T-helper 2 cell treated with Interferon-gamma antibody and Interleukin-4, amounts not matched to agents 100 ng/mL and 5 ng/mL, for 36 hours (primary cell): Measurements from ENCODE around the gene PPP1R14C. TPM values are rescaled to one million over a fixed set of nuclear protein-coding genes. Genes with fewer than 3 reads are reported as not detected.

Experiments used
- intact Hi-C: fragments of 100-400 bp; cut with micrococcal nuclease; formaldehyde crosslinking; loops from one replicate; pipeline ENCODE4 v1.15.1; 2023
- total RNA-seq: library from RNA; stranded (reverse); gene quantifications from 2 replicates; pipeline ENCODE4 v1.2.3, GENCODE V29; 2022

The PPP1R14C gene
- total RNA-seq, 1 donor from 2014 or later = 0.27 TPM

DNA sequence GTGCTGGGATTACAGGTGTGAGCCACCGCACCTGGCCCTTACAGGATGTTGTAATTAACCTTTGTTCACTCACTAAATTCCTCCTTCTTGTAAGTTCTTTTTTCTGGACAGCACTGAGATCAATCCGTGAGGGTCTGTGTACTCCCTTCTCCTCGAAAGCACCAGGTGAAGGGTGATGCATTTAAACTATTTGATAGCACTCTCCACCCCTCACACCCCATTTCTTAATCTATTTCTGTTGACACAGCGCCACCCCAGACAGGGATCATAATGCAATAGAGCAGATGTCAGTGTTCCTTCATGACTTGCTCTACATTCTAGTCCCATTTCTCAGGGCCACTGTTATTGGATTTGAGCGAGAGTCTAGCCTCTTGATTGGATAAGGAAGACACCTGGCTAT is 46.3 kb downstream of the PPP1R14C start:
- intact Hi-C loops = no loop called here

DNA sequence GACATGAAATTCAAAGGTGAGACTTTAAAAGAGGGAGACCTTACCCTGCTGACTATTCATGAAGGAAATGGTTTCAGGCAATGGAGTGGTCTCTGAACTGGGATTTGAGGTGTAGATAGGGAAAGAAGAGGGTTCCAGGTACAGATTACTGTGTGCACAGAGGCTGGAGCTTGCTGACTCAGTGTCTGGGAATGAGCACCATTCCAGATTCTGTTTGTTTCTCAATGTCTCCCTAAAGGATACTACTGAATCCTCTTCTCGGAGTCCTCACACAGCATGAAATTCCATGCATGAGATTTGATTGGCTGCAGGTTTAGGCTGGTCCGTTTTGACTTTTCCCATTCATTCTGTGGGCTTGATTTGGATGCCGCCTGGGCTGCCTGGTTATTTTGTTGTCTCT is 49.0 kb downstream of the PPP1R14C start:
- intact Hi-C loops = no loop called here

DNA sequence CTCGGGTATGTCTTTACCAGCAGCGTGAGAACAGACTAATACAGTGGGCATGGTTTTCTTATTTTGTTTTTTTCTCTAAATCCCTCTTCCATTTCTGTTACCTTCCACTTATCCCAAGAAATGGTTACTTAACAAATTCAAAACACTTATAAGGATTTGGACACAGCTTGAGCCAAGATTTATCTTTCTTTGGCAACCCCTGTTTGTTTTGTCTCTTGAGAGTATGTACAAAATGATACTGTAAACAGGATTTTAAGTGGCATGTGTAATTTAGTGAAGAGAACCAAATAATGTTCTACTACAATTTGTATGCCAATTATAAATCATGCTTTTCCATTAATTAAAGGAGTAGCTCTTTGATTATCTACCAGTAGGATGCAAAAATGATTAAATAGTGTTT is 51.4 kb downstream of the PPP1R14C start:
- intact Hi-C loops = no loop called here

DNA sequence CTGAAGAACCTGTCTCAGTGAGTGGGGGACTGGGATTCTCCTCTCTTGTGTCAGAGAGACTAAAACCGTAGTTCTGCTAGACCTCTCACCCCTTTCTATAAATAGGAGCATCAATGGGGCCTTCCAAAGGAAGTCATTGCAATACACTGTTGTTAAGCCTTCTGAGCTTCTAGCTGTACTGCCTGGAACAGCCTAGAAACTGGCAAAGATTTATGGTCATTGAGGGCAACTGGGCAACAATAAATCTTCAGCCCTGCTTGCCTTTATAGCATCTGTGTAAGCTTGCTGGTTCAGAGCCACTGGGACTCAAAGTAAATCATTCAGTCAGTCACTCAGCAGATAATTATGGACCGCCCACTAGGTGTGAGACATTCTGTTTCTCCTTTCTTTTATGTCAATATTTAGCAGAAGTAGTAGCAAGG is 53.2 kb downstream of the PPP1R14C start:
- intact Hi-C loops = no loop called here

DNA sequence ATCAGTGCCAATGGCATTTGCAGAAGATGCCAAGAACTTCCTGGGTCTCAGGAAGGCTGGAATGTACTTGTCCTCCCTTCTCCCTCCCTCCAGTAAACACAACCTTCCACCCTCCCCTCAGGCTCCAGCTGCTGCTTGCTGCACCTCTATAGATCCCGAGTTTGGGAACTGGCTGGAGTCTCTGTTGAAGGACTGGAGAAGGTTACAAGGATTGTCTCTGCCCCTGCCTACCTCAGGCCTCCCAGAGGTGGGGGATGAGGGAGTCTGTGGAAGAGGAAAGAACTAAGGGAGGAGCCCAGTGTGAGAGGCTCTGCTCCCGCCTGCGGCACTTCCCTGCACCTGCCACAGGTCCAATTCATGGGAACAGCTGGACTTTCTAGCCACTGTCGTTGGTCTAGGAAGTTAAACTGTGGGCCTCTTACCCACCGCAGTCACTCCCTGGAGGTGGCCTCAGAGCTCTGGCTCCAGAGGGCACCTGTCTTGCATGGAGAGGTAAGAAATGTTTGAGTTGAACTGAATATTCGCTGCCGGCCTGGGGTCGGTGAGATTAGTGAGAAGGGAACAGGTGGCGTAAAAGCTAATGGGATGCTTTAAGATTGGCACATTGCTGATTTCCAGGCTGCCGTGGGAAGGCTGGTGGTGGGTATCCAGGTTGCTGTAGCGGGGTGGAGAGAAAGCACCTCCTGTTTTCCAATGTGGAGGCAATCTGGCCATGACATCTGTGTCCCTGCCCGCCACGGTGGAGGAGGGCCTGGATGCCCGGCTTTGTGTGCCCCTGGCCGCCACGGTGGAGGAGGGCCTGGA is 54.3 kb downstream of the PPP1R14C start:
- intact Hi-C loops = no loop called here

GRCh38 chr6:150198532-150198931 is 55.7 kb downstream of the PPP1R14C start:
- intact Hi-C loops = no loop called here

GRCh38 chr6:150199241-150199640 is 56.4 kb downstream of the PPP1R14C start:
- intact Hi-C loops = no loop called here

DNA sequence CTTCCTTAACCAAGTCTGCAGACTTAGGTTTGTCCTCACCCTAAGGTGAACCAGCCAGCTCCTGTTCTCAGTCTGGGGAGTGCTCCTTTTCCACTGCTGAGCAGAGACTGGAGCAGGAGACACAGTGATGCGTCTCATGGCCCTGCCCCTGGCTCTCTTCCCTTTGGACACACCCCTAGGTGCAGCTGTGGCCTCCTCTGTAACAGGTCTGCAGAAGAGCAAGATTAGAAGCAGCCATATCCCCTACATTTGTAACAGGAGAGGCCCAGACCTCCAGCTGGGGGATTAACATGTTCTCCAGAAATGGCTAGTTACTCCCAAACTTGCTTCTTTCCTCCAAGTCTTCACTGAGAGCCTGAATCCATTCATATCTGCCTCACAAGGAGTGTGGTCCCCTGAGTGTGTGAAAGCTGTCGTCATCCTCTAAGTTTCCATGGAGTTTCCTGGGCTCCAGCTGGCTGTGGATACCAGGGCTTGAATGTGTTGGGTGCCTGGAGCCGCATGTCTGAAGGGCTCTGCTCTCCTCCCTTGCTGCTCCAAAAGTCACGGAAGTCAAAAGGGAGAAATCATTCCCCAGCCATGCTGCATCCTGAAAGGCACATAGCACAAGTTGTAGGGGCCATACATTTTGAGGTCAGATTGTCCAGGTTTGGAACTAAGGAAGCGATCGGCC is 57.7 kb downstream of the PPP1R14C start:
- intact Hi-C loops = no loop called here

DNA sequence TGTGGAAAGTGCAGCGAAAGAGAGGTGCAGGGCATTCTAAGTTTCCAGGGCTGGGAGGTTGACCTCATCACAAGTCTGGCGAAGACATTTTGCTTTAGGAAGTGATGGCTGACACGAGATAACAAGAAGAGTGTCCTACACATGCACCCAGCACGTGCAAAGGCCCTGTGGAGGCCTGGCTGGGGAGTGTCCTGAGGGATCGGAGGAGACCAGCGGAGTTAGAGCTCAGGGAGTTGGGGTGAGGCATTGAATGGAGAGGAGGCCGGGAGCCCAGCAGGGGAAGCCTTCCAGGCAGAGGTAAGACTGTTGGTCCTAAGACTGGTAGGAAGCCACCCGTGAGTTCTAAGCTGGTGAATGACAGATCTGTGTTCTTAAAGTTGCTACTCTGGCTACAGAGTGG is 58.4 kb downstream of the PPP1R14C start:
- intact Hi-C loops = no loop called here

DNA sequence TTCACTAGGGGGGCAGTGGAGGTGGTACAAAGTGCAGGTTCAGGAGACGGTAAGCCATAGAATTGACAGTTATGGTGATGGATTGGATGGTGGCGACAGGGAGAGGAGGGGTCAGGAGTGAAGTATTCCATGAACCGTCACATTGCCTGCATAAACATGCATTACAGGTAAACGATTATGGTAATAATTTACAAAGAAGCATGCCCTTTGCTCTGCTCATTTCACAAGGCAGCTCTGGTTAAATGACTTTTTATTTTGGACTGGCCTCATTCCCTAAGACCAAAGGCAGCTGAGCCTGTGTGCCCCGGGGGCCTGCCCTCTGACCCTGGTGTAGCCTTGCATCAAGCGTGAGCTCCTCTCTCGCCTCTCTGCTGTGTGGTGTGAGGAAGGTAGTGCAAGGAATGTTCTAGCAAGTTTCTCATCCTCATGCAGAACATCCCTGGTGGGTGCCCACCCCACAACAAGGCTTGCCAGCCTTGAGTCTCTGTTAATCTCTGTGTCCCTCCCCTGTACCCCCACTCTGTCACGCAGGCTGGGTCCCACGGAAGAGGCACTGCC is 59.0 kb downstream of the PPP1R14C start:
- intact Hi-C loops = no loop called here

DNA sequence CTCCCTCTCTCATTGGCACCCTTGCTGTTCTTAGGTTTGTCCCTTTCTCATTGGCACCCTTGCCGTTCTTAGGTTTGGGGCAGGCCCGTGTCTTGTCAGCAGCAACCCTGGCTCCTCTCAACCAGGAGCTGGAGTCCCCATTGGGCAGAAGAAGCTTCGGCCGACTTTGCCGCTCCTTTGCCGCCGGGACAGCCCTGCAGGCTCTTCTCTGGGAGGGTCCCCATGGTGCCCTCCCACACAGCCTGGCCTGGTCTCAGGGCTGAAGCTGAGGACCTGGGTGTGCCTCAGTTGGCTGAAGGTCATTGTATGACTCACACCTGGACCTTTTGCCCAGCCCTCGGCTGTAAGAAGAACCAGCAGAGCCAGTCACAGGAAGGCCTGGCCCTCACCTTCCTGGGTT is 59.6 kb downstream of the PPP1R14C start:
- intact Hi-C loops = no loop called here

- intact Hi-C loops = no loop called here
Measured at GRCh38 chr6:150202934-150203333, 60.1 kb downstream of the PPP1R14C start.

GRCh38 chr6:150203378-150203777 is 60.5 kb downstream of the PPP1R14C start:
- intact Hi-C loops = no loop called here

GRCh38 chr6:150203871-150204545 is 61.2 kb downstream of the PPP1R14C start:
- intact Hi-C loops = no loop called here

DNA sequence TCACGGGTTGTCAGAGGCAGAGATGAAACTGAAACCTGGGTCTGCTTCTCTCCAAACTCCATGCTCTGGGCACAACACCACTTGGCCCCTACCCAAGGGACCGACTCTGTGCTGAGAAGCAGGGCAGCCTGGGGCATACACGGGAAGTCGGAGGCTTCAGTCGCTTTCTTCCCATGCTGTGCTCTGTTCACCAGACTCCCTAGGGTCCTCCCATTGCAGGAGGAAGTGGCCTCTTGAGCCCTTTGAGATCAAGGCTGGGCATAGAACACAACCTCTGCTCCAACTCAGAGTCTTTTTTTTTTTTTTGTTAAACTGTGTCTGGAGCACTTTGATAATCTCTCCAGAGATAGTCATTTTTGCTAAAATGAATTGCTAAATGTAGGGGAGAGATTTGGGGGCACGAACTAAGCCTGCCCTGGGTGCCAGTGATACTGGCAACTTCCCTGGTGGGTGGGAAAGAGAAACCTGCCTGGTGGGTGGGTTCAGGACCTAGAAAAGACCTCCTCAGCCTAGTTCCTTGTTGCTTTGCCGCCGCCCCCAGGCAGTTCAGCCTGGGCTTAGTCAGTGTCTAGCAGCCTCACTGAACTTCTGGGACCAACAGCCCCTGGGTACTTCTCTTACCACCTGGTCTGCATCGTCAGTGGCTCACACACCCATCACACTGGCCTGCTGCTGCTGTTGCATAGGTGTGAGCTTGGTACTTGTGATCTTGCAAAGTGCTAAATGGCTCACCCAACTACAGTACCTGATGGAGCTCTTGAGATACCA is 62.0 kb downstream of the PPP1R14C start:
- intact Hi-C loops = no loop called here

DNA sequence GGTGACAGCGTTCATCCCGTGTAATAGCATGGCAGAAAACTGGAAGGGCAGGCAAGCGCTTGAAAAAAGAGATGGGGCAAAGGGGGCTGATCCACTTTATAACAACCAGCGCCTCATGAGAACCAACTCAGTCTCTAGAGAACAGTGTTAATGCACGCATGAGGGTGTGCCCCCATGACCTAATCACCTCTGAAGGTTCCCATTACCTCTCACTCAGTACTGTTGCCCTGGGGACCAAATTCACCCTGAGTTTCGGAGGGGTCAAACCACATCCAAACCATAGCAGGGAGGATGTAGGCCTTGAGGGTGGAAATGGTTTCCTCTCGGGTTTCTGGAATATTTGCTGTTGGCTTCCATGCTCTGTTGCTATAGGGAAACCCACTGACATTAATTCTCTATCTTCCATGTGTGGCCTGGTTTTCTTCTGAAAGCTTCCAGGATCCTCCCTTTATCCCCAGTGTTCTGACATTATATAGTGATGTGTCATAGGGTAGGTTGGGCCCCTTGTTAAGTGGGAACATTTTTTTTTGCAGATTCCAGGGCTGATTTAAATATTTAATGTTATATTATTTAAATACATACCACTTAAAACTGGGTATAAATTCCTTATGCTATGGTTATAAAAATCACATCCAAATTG is 65.2 kb downstream of the PPP1R14C start:
- intact Hi-C loops = no loop called here

DNA sequence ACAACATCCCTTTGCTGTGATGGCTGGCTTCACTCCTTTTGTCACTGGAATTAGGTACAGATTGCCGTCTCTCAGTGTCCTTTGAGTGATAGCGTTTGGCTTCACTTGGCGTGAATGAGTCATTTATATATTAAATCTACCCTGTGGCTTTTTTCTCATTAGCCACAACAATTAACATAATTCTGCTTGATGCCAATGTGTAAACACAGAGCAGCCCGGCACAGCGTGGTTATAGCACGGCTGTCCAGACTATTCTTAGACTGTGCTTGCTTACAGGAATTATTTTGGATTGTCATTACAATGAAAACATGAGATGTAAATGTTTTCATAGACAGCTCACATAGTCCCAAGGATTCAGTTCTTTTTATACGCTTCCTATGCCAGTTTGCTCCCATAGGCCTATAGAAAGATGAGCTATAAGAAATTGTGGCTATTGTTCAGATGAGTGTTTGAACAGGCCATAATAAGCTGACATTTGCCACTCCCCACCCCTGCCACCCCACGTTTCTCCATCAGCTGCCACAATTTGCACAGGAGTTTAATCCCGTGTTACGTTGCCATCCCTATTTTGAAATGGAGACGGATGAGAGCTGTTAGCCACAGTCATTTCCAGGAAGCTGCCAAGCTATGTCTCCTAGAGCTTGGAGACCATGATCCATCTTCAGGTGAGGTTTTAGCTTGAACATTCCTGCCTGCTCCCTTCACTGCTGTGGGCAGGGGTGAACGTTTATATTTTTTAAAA is 65.9 kb downstream of the PPP1R14C start:
- intact Hi-C loops = no loop called here

DNA sequence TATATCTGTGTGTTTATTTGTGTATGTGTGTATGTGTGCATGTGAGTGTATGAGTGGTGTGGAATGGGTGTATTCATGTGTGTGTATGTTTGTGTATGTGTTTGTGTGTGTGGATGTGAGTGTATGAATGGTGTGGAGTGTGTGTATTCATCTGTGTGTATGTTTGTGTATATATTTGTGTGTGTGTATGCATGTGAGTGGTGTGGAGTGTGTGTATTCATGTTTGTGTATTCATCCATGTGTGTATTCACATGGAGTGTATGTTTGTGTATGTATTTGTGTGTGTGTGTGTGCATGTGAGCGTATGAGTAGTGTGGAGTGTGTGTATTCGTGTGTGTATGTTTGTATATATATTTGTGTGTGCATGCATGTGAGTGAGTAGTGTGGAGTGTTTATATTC is 66.6 kb downstream of the PPP1R14C start:
- intact Hi-C loops = no loop called here

DNA sequence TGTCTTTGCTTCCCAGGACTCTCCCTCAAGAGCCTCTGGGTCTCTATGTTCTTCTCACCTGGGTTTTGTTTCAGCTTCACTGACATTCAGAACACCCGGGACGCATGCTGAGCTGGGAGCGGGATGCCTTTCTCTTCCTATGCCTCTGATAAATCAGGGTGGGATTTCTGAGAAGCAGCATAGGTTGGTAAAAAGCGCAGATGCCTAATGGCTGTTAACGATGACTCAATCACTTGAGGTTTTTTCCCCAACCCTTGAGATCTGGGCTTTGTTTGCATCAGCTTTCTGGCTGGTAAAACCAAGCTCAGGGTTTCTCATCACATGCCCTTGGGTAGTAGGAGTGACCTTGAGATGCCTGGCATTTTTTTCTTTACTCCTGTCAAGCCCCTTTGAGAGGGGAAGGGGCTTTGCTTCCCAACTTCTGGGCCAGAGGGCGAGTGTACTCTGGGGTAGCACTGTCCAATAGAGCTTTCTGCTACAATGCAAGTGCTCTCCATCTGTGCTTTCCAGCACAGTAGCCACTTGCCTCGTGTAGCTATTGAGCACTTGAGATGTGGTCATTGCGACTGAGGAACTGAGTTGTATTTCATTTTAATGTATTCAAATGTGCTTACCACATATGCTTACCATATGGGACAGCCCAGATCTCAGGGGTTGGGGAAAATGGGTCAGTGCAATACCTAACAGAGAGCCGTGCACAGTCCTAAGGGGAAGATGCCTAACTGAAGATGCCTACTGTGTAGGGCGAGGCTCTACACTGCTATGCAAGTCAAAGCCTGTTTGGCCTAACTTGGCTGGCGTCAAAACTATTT is 69.1 kb downstream of the PPP1R14C start:
- intact Hi-C loops = no loop called here
